Loucy (cell line): ENCODE results near the gene TSHZ2.

Source experiments
- H2AFZ ChIP-seq: fragments of 200-600 bp; sonication (generic); 2 replicates; pipeline ENCODE4 v1.6.0; 2016; ENCODE audit warnings: antibody characterized with exemption, mild to moderate bottlenecking, low read length, moderate library complexity
- H3F3A ChIP-seq: fragments of 200-600 bp; 2 replicates; pipeline ENCODE4 v1.6.0; 2016; ENCODE audit warnings: antibody characterized with exemption, low read depth, mild to moderate bottlenecking
- H3K27me3 ChIP-seq: fragments of 200-600 bp; sonication (generic); 2 replicates; pipeline ENCODE4 v1.6.1; 2014; ENCODE audit warnings: low read length, mild to moderate bottlenecking; ENCODE audit not compliant: insufficient read depth, poor library complexity, severe bottlenecking
- H3K36me3 ChIP-seq: fragments of 200-600 bp; sonication (generic); 2 replicates; pipeline ENCODE4 v1.6.1; 2016; ENCODE audit warnings: low read length; ENCODE audit not compliant: insufficient read depth
- H3K4me1 ChIP-seq: fragments of 200-600 bp; sonication (generic); 2 replicates; pipeline ENCODE4 v1.5.1; 2014; ENCODE audit warnings: low read length, mild to moderate bottlenecking; ENCODE audit not compliant: insufficient read depth, poor library complexity, severe bottlenecking
- H3K4me2 ChIP-seq: fragments of 200-600 bp; sonication (generic); 2 replicates; pipeline ENCODE4 v1.6.0; 2014; ENCODE audit warnings: antibody characterized with exemption, low read length, low read depth, mild to moderate bottlenecking; ENCODE audit not compliant: poor library complexity, severe bottlenecking
- H3K4me3 ChIP-seq: fragments of 200-600 bp; sonication (generic); 2 replicates; pipeline ENCODE4 v1.5.1; 2014; ENCODE audit warnings: low read length, mild to moderate bottlenecking, mixed read lengths; ENCODE audit not compliant: poor library complexity, severe bottlenecking
- H3K79me2 ChIP-seq: fragments of 200-600 bp; sonication (generic); 2 replicates; pipeline ENCODE4 v1.6.1; 2014; ENCODE audit warnings: low read length; ENCODE audit not compliant: insufficient read depth
- H3K9ac ChIP-seq: fragments of 200-600 bp; sonication (generic); 2 replicates; pipeline ENCODE4 v1.6.0; 2014; ENCODE audit warnings: mild to moderate bottlenecking, low read depth, low read length, moderate library complexity; ENCODE audit not compliant: poor library complexity, severe bottlenecking
- H3K9me2 ChIP-seq: fragments of 200-600 bp; sonication (generic); replicated peaks from 2 replicates; pipeline ENCODE4 v1.6.1; 2016; ENCODE audit warnings: low read depth, low read length, mixed read lengths
- H3K9me3 ChIP-seq: fragments of 200-600 bp; sonication (generic); 2 replicates; pipeline ENCODE4 v1.6.1; 2014; ENCODE audit warnings: mild to moderate bottlenecking, antibody characterized with exemption, low read length, low read depth; ENCODE audit not compliant: insufficient read depth
- H4K20me1 ChIP-seq: fragments of 200-600 bp; sonication (generic); 2 replicates; pipeline ENCODE4 v1.6.0; 2014; ENCODE audit warnings: antibody characterized with exemption, low read length, mild to moderate bottlenecking; ENCODE audit not compliant: insufficient read depth, poor library complexity, severe bottlenecking
- EZH2phosphoT487 ChIP-seq: fragments of 200-600 bp; IDR thresholded peaks from 2 replicates; pipeline ENCODE4 v1.6.1; 2018; ENCODE audit warnings: antibody characterized with exemption, mild to moderate bottlenecking, moderate library complexity, borderline replicate concordance
- TF ChIP-seq, protein P1 (sequence below): fragments of 200-600 bp; sonication (generic); conservative IDR thresholded peaks from 2 replicates; pipeline ENCODE4 v1.5.1; 2014; ENCODE audit warnings: mild to moderate bottlenecking, antibody characterized with exemption, low read length

TSHZ2 gene

GRCh38 chr20:53247468-53248103 lies 275.4 kb downstream of the TSHZ2 start:
- Histone ChIP-seq H3K36me3 (no peaks in the 10 kb centered on the region), H3K9me3 (no peaks in the 10 kb centered on the region), H3K9ac (no peak overlapping the region), H3K9me2 (no peaks in the 10 kb centered on the region), H3F3A (no peaks in the 10 kb centered on the region), H3K4me1 (no peaks in the 10 kb centered on the region), H2AFZ (no peak overlapping the region), H3K4me2 (no peak overlapping the region), H3K27me3 (no peaks in the 10 kb centered on the region), H3K4me3 (no peak overlapping the region), H3K79me2 (no peaks in the 10 kb centered on the region), H4K20me1 (no peaks in the 10 kb centered on the region)
- TF ChIP-seq EZH2phosphoT487, result no peak
- TF ChIP-seq, protein P1, sequence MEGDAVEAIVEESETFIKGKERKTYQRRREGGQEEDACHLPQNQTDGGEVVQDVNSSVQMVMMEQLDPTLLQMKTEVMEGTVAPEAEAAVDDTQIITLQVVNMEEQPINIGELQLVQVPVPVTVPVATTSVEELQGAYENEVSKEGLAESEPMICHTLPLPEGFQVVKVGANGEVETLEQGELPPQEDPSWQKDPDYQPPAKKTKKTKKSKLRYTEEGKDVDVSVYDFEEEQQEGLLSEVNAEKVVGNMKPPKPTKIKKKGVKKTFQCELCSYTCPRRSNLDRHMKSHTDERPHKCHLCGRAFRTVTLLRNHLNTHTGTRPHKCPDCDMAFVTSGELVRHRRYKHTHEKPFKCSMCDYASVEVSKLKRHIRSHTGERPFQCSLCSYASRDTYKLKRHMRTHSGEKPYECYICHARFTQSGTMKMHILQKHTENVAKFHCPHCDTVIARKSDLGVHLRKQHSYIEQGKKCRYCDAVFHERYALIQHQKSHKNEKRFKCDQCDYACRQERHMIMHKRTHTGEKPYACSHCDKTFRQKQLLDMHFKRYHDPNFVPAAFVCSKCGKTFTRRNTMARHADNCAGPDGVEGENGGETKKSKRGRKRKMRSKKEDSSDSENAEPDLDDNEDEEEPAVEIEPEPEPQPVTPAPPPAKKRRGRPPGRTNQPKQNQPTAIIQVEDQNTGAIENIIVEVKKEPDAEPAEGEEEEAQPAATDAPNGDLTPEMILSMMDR, result no peak

- Histone ChIP-seq H3K9me3 (no peaks in the 10 kb centered on the region), H3K27me3 (no peaks in the 10 kb centered on the region), H3K9ac (no peak overlapping the region), H3K36me3 (no peaks in the 10 kb centered on the region), H3K4me2 (no peak overlapping the region), H3K79me2 (no peaks in the 10 kb centered on the region), H3K9me2 (no peaks in the 10 kb centered on the region), H4K20me1 (no peaks in the 10 kb centered on the region), H2AFZ (no peak overlapping the region), H3K4me1 (no peaks in the 10 kb centered on the region), H3F3A (no peaks in the 10 kb centered on the region), H3K4me3 (no peak overlapping the region)
- TF ChIP-seq, protein P1, result no peak
- TF ChIP-seq EZH2phosphoT487, result no peak
Observed at GRCh38 chr20:53250456-53250855, 278.3 kb downstream of the TSHZ2 start.

DNA sequence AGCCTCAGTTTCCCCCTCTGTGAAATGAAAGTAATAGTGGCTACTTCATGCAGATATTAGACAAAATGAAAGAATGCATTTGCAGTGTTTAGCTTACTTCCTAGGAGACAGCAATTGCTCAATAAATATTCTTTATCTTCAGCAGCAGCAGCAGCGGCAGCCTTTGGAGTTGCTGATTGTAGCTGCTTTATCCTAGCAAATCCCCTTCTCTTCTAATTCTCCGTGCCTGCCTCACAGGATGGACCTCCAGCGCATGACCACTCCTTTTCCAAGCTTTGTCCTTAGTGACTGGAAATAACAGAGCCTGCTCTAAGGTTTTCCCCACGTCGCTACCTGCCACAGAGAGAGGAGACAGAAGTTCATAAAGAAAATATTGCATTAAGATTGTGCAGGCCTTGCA lies 279.8 kb downstream of the TSHZ2 start:
- no peak for TF ChIP-seq EZH2phosphoT487
- TF ChIP-seq, protein P1, result no peak
- Histone ChIP-seq H3K4me2 (no peak overlapping the region), H3K9me3 (no peaks in the 10 kb centered on the region), H3K9ac (no peak overlapping the region), H4K20me1 (no peaks in the 10 kb centered on the region), H3F3A (no peaks in the 10 kb centered on the region), H3K36me3 (no peaks in the 10 kb centered on the region), H3K79me2 (no peaks in the 10 kb centered on the region), H3K4me3 (no peak overlapping the region), H3K4me1 (no peaks in the 10 kb centered on the region), H2AFZ (no peak overlapping the region), H3K27me3 (no peaks in the 10 kb centered on the region), H3K9me2 (no peaks in the 10 kb centered on the region)
